ENCODE data around the gene UACA.

The UACA gene

DNA sequence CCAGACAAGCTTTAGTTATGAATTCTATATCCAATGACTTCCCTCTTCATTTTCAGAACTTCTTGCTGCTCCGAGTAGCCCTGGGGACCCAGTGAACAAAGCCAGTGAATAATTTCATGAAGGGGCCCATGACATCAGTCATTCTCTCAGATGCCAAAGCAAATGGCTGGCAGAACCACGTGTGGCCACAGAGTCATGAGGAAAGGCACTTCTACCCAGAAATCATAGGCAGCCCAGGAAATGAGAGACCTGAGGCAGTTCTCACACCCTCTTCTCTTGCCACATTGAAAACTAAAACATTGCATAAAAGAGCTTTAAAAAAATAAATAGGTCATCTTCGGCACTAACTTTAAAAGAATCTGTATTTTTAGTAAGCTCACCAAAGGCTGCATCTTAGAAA is 4.3 kb upstream of the UACA start:
- DNase-seq (ENCODE audit: low spot score) (no peak), ATAC-seq (ENCODE audit: low read depth) (no peak)
- Histone ChIP-seq H3K4me1 (ENCODE audit: insufficient read depth, poor library complexity, severe bottlenecking) (peaks cover 16% of the 10 kb centered on the region), H3K27me3 (ENCODE audit: insufficient read depth, poor library complexity, severe bottlenecking) (no peaks in the 10 kb centered on the region), H3K27ac (ENCODE audit: poor library complexity, severe bottlenecking) (no peak overlapping the region), H3K4me3 (ENCODE audit: severe bottlenecking) (no peak overlapping the region), H3K9me3 (ENCODE audit: severe bottlenecking) (no peaks in the 10 kb centered on the region), H3K36me3 (ENCODE audit: low read depth) (no peaks in the 10 kb centered on the region)
- TF ChIP-seq, protein P1, sequence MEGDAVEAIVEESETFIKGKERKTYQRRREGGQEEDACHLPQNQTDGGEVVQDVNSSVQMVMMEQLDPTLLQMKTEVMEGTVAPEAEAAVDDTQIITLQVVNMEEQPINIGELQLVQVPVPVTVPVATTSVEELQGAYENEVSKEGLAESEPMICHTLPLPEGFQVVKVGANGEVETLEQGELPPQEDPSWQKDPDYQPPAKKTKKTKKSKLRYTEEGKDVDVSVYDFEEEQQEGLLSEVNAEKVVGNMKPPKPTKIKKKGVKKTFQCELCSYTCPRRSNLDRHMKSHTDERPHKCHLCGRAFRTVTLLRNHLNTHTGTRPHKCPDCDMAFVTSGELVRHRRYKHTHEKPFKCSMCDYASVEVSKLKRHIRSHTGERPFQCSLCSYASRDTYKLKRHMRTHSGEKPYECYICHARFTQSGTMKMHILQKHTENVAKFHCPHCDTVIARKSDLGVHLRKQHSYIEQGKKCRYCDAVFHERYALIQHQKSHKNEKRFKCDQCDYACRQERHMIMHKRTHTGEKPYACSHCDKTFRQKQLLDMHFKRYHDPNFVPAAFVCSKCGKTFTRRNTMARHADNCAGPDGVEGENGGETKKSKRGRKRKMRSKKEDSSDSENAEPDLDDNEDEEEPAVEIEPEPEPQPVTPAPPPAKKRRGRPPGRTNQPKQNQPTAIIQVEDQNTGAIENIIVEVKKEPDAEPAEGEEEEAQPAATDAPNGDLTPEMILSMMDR (IDR thresholded peaks at IDR 0.05; ENCODE audit: poor library complexity, severe bottlenecking): no peak

DNA sequence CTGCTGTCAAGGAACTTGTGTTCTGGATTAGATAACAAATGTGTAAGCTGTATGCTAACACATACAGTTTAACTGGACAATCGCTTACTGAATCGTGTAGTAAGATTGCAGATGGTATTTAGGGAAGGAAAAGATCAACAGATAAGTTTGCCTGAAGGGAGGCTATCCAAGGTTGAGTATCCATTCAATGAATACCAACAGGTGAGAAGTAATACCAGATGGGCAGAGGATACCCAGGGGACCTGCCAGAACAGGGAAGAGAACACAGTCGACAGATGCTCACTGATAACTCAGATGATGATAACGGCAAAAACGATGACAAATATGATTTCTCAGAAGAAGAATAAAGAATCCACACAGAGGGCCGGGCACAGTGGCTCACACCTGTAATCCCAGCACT is 3.2 kb upstream of the UACA start:
- Histone ChIP-seq H3K27ac (ENCODE audit: poor library complexity, severe bottlenecking) (no peak overlapping the region), H3K27me3 (ENCODE audit: insufficient read depth, poor library complexity, severe bottlenecking) (no peaks in the 10 kb centered on the region), H3K9me3 (ENCODE audit: severe bottlenecking) (no peaks in the 10 kb centered on the region), H3K4me3 (ENCODE audit: severe bottlenecking) (no peak overlapping the region), H3K4me1 (ENCODE audit: insufficient read depth, poor library complexity, severe bottlenecking) (peaks cover 18% of the 10 kb centered on the region), H3K36me3 (ENCODE audit: low read depth) (no peaks in the 10 kb centered on the region)
- ATAC-seq (ENCODE audit: low read depth) (no peak), DNase-seq (ENCODE audit: low spot score) (no peak)
- TF ChIP-seq, protein P1 (IDR thresholded peaks at IDR 0.05; ENCODE audit: poor library complexity, severe bottlenecking): no peak

DNA sequence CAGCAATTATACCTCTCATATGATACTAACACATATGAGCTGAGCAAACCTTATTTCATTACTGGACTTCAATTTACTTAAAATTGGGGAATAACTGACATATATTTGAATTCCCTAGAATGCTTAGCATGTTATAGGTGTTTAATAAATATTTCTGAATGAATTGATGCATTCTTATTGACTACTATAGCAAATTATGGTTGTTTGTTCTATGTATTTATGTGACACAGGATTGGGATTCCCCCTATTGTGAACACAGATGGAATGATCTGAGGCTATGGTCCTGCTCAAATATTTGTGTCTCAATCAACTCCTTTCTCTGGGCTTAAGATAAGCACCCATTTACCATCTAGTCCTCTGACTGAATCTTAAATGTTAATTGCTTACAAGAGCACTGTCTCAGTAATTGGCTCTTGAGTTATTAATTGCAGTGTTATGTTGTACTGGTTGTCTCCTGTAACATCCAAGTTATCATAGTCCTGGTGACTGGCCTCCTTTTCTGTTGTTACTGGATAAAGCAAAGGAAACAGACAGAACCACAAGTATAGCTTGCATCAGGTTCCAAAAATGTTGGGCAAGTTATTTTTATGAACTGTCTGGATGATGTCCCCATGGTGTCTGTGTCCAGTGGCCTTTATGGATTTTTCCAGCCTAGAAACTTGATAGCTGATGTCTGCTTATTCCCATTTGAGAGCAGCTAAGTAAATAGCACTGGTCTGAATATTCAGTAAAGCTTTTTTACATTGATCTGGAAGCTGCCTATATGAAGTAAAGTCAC is 2.3 kb upstream of the UACA start:
- H3K36me3 ChIP-seq (ENCODE audit: low read depth): no peaks in the 10 kb centered on the region
- H3K4me3 ChIP-seq (ENCODE audit: severe bottlenecking): no peak overlapping the region
- H3K4me1 ChIP-seq (ENCODE audit: insufficient read depth, poor library complexity, severe bottlenecking): peaks cover 19% of the 10 kb centered on the region
- H3K27ac ChIP-seq (ENCODE audit: poor library complexity, severe bottlenecking): no peak overlapping the region
- DNase-seq (ENCODE audit: low spot score) (no peak), ATAC-seq (ENCODE audit: low read depth) (no peak)
- H3K9me3 ChIP-seq (ENCODE audit: severe bottlenecking): no peaks in the 10 kb centered on the region
- TF ChIP-seq, protein P1 (IDR thresholded peaks at IDR 0.05; ENCODE audit: poor library complexity, severe bottlenecking): no peak
- no peaks in the 10 kb centered on the region for H3K27me3 ChIP-seq (ENCODE audit: insufficient read depth, poor library complexity, severe bottlenecking)

DNA sequence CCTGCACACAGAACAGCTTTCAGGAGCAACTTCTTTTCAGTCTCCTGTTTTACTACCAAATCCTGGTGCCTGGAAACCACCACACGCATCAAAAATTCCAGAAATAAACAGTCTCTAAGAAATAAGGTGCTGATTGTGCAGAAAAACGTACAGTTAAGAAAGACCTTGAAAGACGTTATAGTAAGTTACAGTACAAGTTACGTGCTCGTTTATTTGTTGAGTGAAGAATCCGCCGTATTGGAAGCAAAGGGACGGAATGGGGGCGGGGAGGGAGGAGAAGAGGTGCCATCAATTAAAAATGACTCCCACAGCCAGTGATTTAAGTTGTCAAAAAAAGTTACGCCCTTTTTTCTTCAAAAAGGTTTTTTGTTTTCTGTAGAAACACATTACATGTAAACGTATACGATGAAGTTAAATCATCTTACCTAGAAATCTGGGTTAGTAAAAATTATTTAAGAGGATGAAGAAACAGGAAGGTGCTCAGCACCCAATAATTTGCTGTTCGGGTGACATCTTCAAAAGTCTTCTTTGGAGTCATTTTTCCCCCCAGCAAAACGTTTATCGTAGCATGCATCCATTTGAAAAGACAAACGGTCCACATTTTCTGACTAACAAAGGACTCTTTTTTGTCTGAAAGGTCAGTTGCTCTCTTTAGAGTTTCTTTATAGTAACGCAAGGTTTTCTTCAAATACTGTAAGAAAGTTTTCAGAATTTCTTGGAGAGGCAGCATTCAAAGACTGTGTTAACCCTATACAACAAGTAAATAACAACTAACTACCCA is 782 bp upstream of the UACA start:
- Histone ChIP-seq H3K36me3 (ENCODE audit: low read depth) (peaks cover 10% of the 10 kb centered on the region), H3K4me1 (ENCODE audit: insufficient read depth, poor library complexity, severe bottlenecking) (peaks cover 17% of the 10 kb centered on the region), H3K4me3 (ENCODE audit: severe bottlenecking) (peak overlapping the region; percentile 78), H3K9me3 (ENCODE audit: severe bottlenecking) (no peaks in the 10 kb centered on the region), H3K27me3 (ENCODE audit: insufficient read depth, poor library complexity, severe bottlenecking) (no peaks in the 10 kb centered on the region), H3K27ac (ENCODE audit: poor library complexity, severe bottlenecking) (peak overlapping the region; percentile 87)
- ATAC-seq (ENCODE audit: low read depth): 0 out of 3 replicates have a peak, but pooled peaks have one; percentile 0
- TF ChIP-seq, protein P1 (IDR thresholded peaks at IDR 0.05; ENCODE audit: poor library complexity, severe bottlenecking): no peak
- DNase-seq (ENCODE audit: low spot score): no peak

Data from RWPE2 (cell line).